NCI-H146 treated with DMSO at 0.1 percent for 48 hours (cell line): ENCODE measurements around the gene CACNA2D3.
A peak's percentile ranks its signal among the peaks of the same experiment; 100 is the strongest.

Experiments used
- DNase-seq: peaks from one replicate; lab custom pipeline; 2025; ENCODE audit not compliant: unreplicated experiment; lab: John Stamatoyannopoulos, UW

CACNA2D3 gene

GRCh38 chr3:54827056-54827687, 704.8 kb downstream of the CACNA2D3 start:
- no peak for DNase-seq

GRCh38 chr3:54827776-54828175, 705.4 kb downstream of the CACNA2D3 start:
- no peak for DNase-seq

GRCh38 chr3:54830658-54831057, 708.3 kb downstream of the CACNA2D3 start:
- DNase-seq: peak; percentile 1

GRCh38 chr3:54831112-54831511, 708.8 kb downstream of the CACNA2D3 start:
- no peak for DNase-seq

- DNase-seq: no peak
Observed at GRCh38 chr3:54832876-54833275, 710.5 kb downstream of the CACNA2D3 start.

- no peak for DNase-seq
Observed at GRCh38 chr3:54835701-54836100, 713.3 kb downstream of the CACNA2D3 start.

GRCh38 chr3:54836871-54837270, 714.5 kb downstream of the CACNA2D3 start:
- no peak for DNase-seq

- no peak for DNase-seq
Observed at GRCh38 chr3:54837964-54838363, 715.6 kb downstream of the CACNA2D3 start.

GRCh38 chr3:54841471-54841870, 719.1 kb downstream of the CACNA2D3 start:
- no peak for DNase-seq

- DNase-seq: no peak
Observed at GRCh38 chr3:54843352-54843751, 721.0 kb downstream of the CACNA2D3 start.

GRCh38 chr3:54844211-54844610, 721.9 kb downstream of the CACNA2D3 start:
- no peak for DNase-seq

- DNase-seq: no peak
Observed at GRCh38 chr3:54845011-54845410, 722.7 kb downstream of the CACNA2D3 start.

GRCh38 chr3:54845551-54845950, 723.2 kb downstream of the CACNA2D3 start:
- DNase-seq: no peak

- DNase-seq: no peak
Observed at GRCh38 chr3:54846119-54846518, 723.8 kb downstream of the CACNA2D3 start.

GRCh38 chr3:54847361-54847760, 725.0 kb downstream of the CACNA2D3 start:
- no peak for DNase-seq

- no peak for DNase-seq
Observed at GRCh38 chr3:54849360-54849759, 727.0 kb downstream of the CACNA2D3 start.

GRCh38 chr3:54850484-54851018, 728.2 kb downstream of the CACNA2D3 start:
- DNase-seq: no peak

GRCh38 chr3:54853573-54854404, 731.4 kb downstream of the CACNA2D3 start:
- DNase-seq: peak; percentile 32

- no peak for DNase-seq
Observed at GRCh38 chr3:54856271-54856670, 733.9 kb downstream of the CACNA2D3 start.

- no peak for DNase-seq
Observed at GRCh38 chr3:54857343-54857742, 735.0 kb downstream of the CACNA2D3 start.

- DNase-seq: peak; percentile 3
Observed at GRCh38 chr3:54858093-54858785, 735.9 kb downstream of the CACNA2D3 start.

GRCh38 chr3:54859184-54859583, 736.8 kb downstream of the CACNA2D3 start:
- DNase-seq: no peak
